ENCODE data around the gene ZNF503. TPM values are rescaled to one million over a fixed set of nuclear protein-coding genes. Genes with fewer than 3 reads are reported as not detected.

Gene ZNF503
- total and polyA plus RNA-seq, 2 of the 8 experiments (the other 6 are each of a cell fraction or from before 2014, with no cell fraction given): 0.03 to 0.13 TPM

DNA sequence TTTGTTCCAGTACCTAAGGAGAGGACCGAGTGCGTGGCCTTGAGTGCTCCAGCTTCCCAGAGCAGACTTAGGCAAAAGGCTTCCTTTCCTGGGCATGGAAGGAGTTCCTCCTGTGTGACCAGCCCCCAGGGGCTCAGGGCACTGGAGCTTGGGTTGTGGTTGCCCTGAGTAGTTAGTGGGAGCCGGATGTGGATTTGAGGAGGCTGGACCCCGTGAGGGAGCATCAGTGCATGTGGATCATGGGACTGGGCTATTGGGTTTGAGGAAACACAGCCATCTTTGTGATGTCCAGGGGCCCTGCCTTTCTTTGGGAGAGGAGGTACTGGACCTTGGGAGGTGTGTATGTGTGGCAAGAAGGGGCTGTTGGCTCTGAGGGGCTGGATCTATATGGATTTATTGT is 38.2 kb upstream of the ZNF503 start:
- ChIA-PET POLR2A (ENCODE audit: partially characterized antibody) (no interaction called here), CTCF (ENCODE audit: partially characterized antibody) (interaction anchor here (0.7 kb wide), 1 partner anchor 13 kb away, joined by 4 read pairs; no protein-coding TSS in a partner anchor)
- Histone ChIP-seq H3K79me1 (ENCODE audit: low read depth, low read length) (no peaks in the 10 kb centered on the region), H4K8ac (ENCODE audit: extremely low read depth, insufficient read depth, low read length) (no peak overlapping the region), H2AFZ (ENCODE audit: low read length) (no peak overlapping the region), H3K9ac (replicated peaks in 1 of 4; ENCODE audit: extremely low read depth in 1 of 4, low read depth in 3 of 4, low read length in 3 of 4) (no peak overlapping the region), H3K18ac (ENCODE audit: extremely low read depth, low read length) (no peak overlapping the region), H3K23me2 (ENCODE audit: low read depth, low read length) (no peaks in the 10 kb centered on the region), H3K4me1 (replicated peaks in 1 of 4; ENCODE audit: control insufficient read depth in 3 of 4, insufficient read depth in 4 of 4, low read length in 3 of 4) (no peaks in the 10 kb centered on the region), H2AK5ac (ENCODE audit: low read depth, low read length) (no peak overlapping the region), H4K5ac (ENCODE audit: insufficient read length, low read depth, low read length) (no peak overlapping the region), H3K23ac (ENCODE audit: insufficient read length) (no peak overlapping the region), H2BK15ac (ENCODE audit: low read length) (no peak overlapping the region), H4K91ac (replicated peaks; ENCODE audit: insufficient read length, low read length) (no peak overlapping the region), H3K79me2 (ENCODE audit: control insufficient read depth in 1 of 2, insufficient read depth in 2 of 2, low read length in 2 of 2) (no peaks in the 10 kb centered on the region), H2BK12ac (ENCODE audit: low read depth, low read length) (no peak overlapping the region), H3K4ac (replicated peaks; ENCODE audit: insufficient read length, low read depth, low read length) (no peak overlapping the region), H3K56ac (replicated peaks; ENCODE audit: insufficient read length, low read depth, low read length) (no peak overlapping the region), H4K20me1 (replicated peaks in 1 of 2; ENCODE audit: control insufficient read depth in 1 of 2, insufficient read depth in 2 of 2, low read length in 2 of 2) (no peaks in the 10 kb centered on the region), H3K9me3 (ENCODE audit: insufficient read depth in 2 of 2, low read depth in 1 of 2, low read length in 1 of 2) (peaks cover 0 to 2% of the 10 kb centered on the region in 2 experiments; a peak in 1 of 4 replicates), H3K27ac (ENCODE audit: low read depth, low read length) (no peak overlapping the region), H2BK120ac (replicated peaks; ENCODE audit: low read depth, low read length) (no peak overlapping the region), H3K36me3 (ENCODE audit: control insufficient read depth in 2 of 4, insufficient read depth in 4 of 4, low read length in 3 of 4) (no peaks in the 10 kb centered on the region), H3K4me2 (ENCODE audit: insufficient read depth in 1 of 2, low read depth in 2 of 2, low read length in 2 of 2) (no peak overlapping the region), H3K4me3 (ENCODE audit: extremely low read depth in 1 of 4, insufficient read depth in 2 of 4, low read depth in 3 of 4, low read length in 4 of 4) (no peak overlapping the region), H3K14ac (ENCODE audit: insufficient read length) (no peak overlapping the region), H2BK20ac (ENCODE audit: low read length) (no peak overlapping the region), H3K27me3 (replicated peaks in 1 of 4; ENCODE audit: control insufficient read depth in 3 of 4, extremely low read depth in 1 of 4, insufficient read depth in 3 of 4, low read length in 3 of 4) (peaks cover 3 to 26% (median 12%) of the 10 kb centered on the region in 4 experiments), H2BK5ac (ENCODE audit: low read depth, low read length) (no peak overlapping the region)
- DNase-seq (ENCODE audit: low read depth in 1 of 2, low spot score in 2 of 2): no peak
- no peak for TF ChIP-seq CHD2 (IDR thresholded peaks at IDR 0.05; ENCODE audit: low read length)
- TF ChIP-seq HDAC6 (IDR thresholded peaks at IDR 0.05; ENCODE audit: low read depth, low read length): no peak
- no peak for TF ChIP-seq BACH1 (IDR thresholded peaks at IDR 0.05; ENCODE audit: low read length)
- no peak for TF ChIP-seq SIX5 (IDR thresholded peaks at IDR 0.05; ENCODE audit: low read depth, low read length)
- no peak for TF ChIP-seq ASH2L (IDR thresholded peaks at IDR 0.05; ENCODE audit: low read length)
- TF ChIP-seq ATF2 (IDR thresholded peaks at IDR 0.05; ENCODE audit: low read length): no peak
- no peak for FAIRE-seq
- WGBS, 2 experiments (ENCODE audit: extremely low coverage in 1 of 2, insufficient coverage in 1 of 2, insufficient read length in 1 of 2, insufficient replicate concordance in 2 of 2, low coverage in 1 of 2, low lambda C conversion rate in 2 of 2, missing lambda C conversion rate in 1 of 2): 83% methylated on average over 2 of the region's 4 CpGs; no CpG with 5 or more reads in 1 of the 2 experiments
